ENCODE data around the gene ST6GALNAC5. TPM values are rescaled to one million over a fixed set of nuclear protein-coding genes. Genes with fewer than 3 reads are reported as not detected.

The ST6GALNAC5 gene
- total RNA-seq, 2 donors from 2014 or later = 2.6 to 12.9 TPM

DNA sequence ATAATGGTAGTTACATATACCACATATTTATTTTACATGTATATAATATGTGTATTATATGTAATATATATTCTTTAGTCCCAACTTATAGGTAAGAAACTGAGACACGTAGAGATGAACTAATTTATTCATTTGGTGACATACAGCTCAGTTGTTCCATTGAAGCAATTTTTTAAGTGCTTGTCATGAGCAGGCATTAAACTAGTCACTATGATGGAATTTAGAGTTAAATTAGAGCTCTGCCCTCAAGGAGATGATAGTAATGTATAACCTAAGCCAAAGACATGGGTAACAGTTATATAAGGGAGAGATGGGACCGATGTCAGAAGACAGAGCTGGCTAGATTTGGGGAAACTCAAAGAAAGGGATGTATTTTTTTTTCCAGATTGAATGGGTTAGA is 83.0 kb downstream of the ST6GALNAC5 start:
- no peak overlapping the region for H3K4me3 ChIP-seq
- no peaks in the 10 kb centered on the region for H3K27me3 ChIP-seq
- no peaks in the 10 kb centered on the region for H3K36me3 ChIP-seq (replicated peaks in 1 of 2; ENCODE audit: insufficient read depth in 1 of 2, low read depth in 2 of 2)
- H3K27ac ChIP-seq = no peak overlapping the region
- H3K9me3 ChIP-seq = no peaks in the 10 kb centered on the region
- intact Hi-C loops (cut with DNase I) = no loop called here
- no peak for TF ChIP-seq POLR2A (IDR thresholded peaks at IDR 0.05)
- TF ChIP-seq, protein P1, sequence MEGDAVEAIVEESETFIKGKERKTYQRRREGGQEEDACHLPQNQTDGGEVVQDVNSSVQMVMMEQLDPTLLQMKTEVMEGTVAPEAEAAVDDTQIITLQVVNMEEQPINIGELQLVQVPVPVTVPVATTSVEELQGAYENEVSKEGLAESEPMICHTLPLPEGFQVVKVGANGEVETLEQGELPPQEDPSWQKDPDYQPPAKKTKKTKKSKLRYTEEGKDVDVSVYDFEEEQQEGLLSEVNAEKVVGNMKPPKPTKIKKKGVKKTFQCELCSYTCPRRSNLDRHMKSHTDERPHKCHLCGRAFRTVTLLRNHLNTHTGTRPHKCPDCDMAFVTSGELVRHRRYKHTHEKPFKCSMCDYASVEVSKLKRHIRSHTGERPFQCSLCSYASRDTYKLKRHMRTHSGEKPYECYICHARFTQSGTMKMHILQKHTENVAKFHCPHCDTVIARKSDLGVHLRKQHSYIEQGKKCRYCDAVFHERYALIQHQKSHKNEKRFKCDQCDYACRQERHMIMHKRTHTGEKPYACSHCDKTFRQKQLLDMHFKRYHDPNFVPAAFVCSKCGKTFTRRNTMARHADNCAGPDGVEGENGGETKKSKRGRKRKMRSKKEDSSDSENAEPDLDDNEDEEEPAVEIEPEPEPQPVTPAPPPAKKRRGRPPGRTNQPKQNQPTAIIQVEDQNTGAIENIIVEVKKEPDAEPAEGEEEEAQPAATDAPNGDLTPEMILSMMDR (IDR thresholded peaks at IDR 0.05) = no peak
- 79 to 81% methylated on average over 2 of the region's 2 CpGs for WGBS, 2 donors
- no peaks in the 10 kb centered on the region for H3K4me1 ChIP-seq
- DNase-seq (no peak), ATAC-seq (no peak)

DNA sequence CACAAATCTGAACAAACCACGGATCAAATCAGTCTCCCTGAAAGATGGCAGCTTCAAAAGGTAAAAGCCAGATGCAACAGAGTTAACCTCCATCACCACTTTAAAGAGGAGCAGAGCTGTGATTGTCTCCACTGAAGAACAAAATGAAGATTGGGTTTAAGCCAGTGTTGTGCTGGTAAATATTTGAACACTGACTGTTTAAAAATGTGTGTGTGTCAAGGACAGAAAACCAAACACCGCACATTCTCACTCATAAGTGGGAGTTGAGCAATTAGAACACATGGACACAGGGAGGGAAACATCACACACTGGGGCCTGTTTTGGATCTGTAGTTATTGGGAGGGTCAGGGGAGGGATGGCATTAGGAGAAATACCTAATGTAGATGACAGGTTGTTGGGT is 83.9 kb downstream of the ST6GALNAC5 start:
- H3K4me3 ChIP-seq = no peak overlapping the region
- TF ChIP-seq POLR2A (IDR thresholded peaks at IDR 0.05) = no peak
- TF ChIP-seq, protein P1 (IDR thresholded peaks at IDR 0.05) = no peak
- 10 to 24% methylated on average over 2 of the region's 2 CpGs for WGBS, 2 donors
- no peaks in the 10 kb centered on the region for H3K36me3 ChIP-seq (replicated peaks in 1 of 2; ENCODE audit: insufficient read depth in 1 of 2, low read depth in 2 of 2)
- H3K9me3 ChIP-seq = no peaks in the 10 kb centered on the region
- no peaks in the 10 kb centered on the region for H3K27me3 ChIP-seq
- no peaks in the 10 kb centered on the region for H3K4me1 ChIP-seq
- intact Hi-C loops (cut with DNase I) = no loop called here
- DNase-seq = no peak
- ATAC-seq = no peak
- no peak overlapping the region for H3K27ac ChIP-seq

DNA sequence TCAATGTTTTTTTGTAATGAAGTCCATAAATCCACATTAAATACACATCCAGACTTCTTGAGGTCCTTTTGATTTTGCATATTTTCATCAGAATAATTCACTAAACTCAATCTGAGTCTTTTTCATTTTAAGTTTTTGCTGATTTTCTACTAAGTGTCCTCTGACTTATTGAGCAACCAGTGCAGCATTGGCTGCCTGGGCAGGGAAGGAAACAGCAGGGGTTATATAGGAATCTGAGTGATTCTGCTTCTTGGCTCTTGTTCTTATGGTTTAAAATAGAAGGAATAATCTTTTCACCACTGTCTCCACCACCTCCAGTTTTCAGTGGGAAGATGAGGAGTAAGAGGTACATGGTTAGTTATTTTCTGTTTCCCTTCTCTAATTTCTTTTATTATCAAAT is 88.4 kb downstream of the ST6GALNAC5 start:
- Histone ChIP-seq H3K4me3 (no peak overlapping the region), H3K4me1 (no peaks in the 10 kb centered on the region), H3K27ac (no peak overlapping the region), H3K36me3 (replicated peaks in 1 of 2; ENCODE audit: insufficient read depth in 1 of 2, low read depth in 2 of 2) (no peaks in the 10 kb centered on the region), H3K27me3 (no peaks in the 10 kb centered on the region), H3K9me3 (no peaks in the 10 kb centered on the region)
- ATAC-seq = no peak
- intact Hi-C loops (cut with DNase I) = no loop called here
- DNase-seq = no peak
- TF ChIP-seq, protein P1 (IDR thresholded peaks at IDR 0.05) = no peak
- TF ChIP-seq POLR2A (IDR thresholded peaks at IDR 0.05) = no peak

DNA sequence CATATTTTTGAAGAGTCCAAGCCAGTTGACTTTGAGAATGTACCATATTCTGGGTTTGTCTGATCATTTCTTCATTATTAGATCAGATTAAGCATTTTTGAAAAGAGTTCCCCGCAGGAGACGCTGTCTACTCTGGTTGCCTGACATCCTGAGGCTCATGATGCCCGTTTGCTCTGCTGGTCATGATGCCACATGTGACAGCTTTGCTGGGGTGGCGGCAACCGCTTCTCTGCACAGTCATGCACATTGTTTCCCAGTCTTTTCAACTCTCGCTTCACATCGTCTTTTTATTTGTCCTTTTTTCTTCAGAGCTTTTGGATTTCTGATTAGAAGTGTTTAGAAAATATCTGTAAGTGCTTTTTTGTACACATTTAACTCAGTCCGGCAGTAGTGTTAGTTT is 90.7 kb downstream of the ST6GALNAC5 start:
- Histone ChIP-seq H3K4me1 (no peaks in the 10 kb centered on the region), H3K9me3 (no peaks in the 10 kb centered on the region), H3K27ac (no peak overlapping the region), H3K27me3 (no peaks in the 10 kb centered on the region), H3K36me3 (replicated peaks in 1 of 2; ENCODE audit: insufficient read depth in 1 of 2, low read depth in 2 of 2) (no peaks in the 10 kb centered on the region), H3K4me3 (no peak overlapping the region)
- WGBS, 2 donors = 72 to 73% methylated on average over 8 of the region's 8 CpGs
- intact Hi-C loops (cut with DNase I) = no loop called here
- TF ChIP-seq, protein P1 (IDR thresholded peaks at IDR 0.05) = no peak
- no peak for TF ChIP-seq POLR2A (IDR thresholded peaks at IDR 0.05)
- ATAC-seq (no peak), DNase-seq (no peak)

DNA sequence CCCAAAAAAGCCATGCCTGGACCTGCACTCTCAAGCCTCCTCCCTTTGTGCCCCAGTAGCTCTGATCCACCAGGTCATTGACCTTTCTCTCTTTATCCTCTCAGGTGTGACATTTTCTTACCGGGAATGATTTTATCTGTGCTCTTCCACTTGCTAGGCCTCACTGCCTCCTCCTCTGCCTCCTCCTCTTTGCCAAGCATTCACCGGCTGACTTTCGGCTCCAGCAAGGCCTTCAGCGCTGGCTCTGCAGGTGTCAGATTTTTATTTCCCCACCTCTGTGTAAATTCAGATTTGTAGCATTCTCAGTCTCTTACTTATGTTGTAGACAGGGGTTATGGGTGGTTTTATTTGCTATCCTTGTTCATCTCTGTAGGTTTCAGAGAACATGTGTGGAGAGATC is 91.5 kb downstream of the ST6GALNAC5 start:
- Histone ChIP-seq H3K27me3 (no peaks in the 10 kb centered on the region), H3K4me1 (no peaks in the 10 kb centered on the region), H3K4me3 (no peak overlapping the region), H3K36me3 (replicated peaks in 1 of 2; ENCODE audit: insufficient read depth in 1 of 2, low read depth in 2 of 2) (no peaks in the 10 kb centered on the region), H3K27ac (no peak overlapping the region), H3K9me3 (no peaks in the 10 kb centered on the region)
- 69 to 84% methylated on average over 4 of the region's 4 CpGs for WGBS, 2 donors
- DNase-seq (no peak), ATAC-seq (no peak)
- no peak for TF ChIP-seq POLR2A (IDR thresholded peaks at IDR 0.05)
- TF ChIP-seq, protein P1 (IDR thresholded peaks at IDR 0.05) = no peak
- intact Hi-C loops (cut with DNase I) = no loop called here
